LNCAP (cell line): Measurements from ENCODE around the gene AGBL1.

Experiments used
- TF ChIP-seq, protein P1 (sequence below): fragments of 450-650 bp; IDR thresholded peaks from 2 replicates; pipeline ENCODE4 v1.5.1; 2017; ENCODE audit warnings: mild to moderate bottlenecking

AGBL1 gene

DNA sequence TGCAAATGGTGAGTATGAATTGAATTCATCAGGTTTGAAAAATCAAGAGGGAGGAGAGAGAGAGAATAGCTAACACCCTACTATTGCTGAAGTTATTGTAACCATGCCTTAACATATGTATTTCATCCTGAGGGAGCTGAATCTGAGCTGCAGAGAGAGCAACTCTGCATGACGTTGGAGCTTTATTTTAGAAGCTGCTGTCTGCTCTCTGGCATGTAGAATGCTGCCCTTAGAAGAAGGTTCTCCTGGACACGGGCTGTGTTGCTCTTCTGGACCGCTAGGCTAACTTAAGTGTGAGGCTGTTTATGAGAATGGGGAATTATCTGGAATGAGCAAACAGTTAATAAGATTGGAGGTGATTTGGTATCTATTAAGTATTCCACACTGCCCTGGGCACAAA, 814.6 kb downstream of the AGBL1 start:
- TF ChIP-seq, protein P1, sequence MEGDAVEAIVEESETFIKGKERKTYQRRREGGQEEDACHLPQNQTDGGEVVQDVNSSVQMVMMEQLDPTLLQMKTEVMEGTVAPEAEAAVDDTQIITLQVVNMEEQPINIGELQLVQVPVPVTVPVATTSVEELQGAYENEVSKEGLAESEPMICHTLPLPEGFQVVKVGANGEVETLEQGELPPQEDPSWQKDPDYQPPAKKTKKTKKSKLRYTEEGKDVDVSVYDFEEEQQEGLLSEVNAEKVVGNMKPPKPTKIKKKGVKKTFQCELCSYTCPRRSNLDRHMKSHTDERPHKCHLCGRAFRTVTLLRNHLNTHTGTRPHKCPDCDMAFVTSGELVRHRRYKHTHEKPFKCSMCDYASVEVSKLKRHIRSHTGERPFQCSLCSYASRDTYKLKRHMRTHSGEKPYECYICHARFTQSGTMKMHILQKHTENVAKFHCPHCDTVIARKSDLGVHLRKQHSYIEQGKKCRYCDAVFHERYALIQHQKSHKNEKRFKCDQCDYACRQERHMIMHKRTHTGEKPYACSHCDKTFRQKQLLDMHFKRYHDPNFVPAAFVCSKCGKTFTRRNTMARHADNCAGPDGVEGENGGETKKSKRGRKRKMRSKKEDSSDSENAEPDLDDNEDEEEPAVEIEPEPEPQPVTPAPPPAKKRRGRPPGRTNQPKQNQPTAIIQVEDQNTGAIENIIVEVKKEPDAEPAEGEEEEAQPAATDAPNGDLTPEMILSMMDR: no peak

DNA sequence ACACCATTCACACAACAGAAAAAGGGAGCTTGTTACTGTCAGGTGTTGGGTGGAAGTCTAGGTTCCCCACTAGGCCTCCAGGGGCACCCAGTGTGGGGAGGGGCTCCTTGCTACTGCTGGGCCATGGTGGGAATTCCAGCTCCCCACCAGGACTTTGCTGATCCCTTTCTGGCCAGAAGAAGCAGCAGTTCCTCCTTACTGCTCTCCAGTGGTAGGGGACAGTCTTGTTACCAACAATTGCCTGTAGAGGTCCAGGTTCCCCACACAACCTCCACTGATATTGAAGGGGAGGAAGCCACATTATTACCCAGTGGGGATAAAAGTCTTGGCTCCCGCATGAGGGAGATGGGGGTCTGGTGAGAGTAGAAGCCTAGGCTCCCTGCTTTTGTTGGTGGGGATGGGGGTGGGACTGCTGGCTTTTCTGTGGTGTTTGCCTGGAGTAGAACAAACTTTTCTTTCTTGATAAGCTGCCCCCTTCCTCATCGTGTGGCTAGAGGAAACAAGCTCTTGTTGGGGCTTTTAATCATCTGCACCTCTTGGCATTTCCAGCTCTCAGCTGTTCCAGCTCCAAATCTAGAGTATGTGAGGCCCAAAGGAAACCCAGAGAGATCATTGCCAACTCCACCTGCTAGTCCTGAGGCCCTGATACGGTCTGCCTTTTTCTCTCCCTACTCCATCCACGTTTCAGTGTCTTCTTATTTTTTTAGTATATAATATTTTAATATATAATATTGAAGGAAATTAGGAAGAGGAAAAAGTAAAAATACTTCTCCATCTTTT, 824.2 kb downstream of the AGBL1 start:
- TF ChIP-seq, protein P1: no peak

DNA sequence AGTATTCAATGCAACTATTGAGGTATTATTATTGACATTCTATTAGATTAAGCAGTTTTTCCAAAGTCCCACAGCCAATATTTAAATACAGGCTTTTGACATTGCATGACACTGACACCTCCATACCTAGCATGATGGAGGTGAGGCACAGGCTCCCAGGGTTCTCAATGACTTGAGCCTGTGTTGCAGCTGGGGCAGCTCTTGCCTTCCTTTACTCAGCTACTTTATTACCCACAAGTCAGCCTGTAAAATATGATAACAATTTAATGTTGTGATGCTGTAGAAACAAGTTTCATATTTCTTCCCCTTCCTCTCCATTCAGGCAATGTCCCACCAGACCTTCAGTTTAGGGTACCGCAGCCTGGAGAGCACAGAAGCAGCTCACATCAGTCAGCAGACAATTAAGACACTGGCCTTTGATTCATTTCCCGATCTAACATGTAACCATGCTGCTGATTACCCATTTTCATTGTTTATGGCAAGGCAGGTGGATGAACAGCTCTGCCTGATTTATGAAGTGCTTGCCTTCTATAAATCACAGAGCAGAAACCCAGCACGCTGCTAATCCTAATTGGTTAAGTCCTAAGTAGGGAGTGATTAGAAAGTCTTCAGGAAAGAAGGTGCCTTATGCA, 826.1 kb downstream of the AGBL1 start:
- TF ChIP-seq, protein P1: no peak

DNA sequence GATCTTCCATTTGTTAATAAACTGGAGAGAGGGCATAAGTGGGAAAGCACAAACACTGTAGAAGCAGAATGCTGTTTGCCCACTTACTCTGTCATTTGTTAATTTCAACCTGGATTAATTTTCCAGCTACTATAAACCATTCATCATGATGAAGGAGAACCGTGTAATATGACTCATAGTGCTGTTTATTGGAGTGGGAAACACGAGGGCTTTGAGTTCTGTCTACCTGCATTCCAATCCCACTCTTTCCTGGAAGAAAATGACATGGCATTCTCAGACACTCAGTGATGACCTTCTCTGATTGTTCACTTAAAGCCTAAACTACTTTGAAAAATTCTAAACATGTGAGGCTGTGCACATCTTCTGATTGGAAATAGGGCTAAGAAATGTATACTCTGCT, 826.7 kb downstream of the AGBL1 start:
- TF ChIP-seq, protein P1: no peak

DNA sequence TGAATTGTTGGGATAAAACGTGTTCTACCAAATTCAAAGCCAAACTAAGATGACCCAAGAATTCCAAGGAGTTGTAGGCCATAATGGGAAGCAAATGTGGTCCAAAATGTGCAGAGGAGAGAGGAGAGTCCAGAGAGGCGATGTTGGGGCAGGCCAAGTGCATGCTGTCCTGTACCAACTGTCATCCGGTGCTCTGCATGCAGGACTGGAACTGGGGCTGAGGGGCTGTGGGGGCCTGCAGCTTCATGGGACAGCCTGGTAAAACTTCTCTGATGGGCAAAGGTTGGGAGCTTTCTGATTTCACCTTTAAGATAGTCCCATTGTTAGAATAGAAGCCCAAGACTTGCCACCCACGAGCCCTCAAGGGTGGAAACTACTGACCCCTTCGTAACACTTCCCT, 831.4 kb downstream of the AGBL1 start:
- TF ChIP-seq, protein P1: no peak

DNA sequence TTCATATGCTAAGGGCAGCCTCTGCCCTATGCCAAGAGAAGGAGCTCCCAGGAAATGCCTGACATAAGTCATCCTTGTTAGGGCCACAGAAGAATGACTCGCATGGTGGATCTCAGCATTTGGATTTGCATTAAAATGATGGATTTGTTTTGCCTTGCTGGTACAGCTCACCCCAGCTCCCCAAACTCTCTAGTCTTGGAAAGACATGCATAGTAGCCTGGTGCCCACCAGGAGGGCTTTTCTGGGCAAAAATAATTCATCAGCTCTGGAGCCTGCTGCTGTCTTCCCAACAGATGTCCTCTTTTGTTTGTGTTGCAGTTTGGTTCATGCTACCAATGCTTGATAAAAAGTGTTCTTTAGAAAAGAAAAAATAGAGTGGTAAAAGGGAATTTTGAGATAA, 833.0 kb downstream of the AGBL1 start:
- TF ChIP-seq, protein P1: no peak

DNA sequence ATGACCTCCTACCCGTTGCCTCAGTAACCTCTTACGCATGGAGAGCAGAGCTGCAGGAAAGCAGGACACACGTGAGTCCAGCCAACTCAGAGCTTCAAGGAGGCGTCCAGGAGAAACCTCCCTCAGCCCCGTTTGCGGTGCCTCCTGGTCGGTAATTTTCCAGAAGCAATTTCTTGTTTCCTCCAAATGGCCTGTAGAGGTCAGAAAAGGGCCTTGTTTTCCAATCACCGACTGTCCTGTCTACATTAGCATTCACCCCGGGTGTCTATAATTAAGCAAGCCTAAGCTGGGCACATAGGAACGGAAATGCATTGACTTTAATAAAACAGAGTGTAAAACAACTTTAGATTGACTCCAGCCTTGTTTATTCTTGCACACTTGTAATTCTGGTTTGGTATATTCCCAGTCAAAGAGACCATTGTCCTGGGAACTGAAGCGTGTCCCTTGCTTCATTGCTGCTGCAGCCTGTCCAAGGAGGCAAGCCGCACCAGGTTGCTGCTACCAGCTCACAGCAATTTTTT, 836.2 kb downstream of the AGBL1 start:
- TF ChIP-seq, protein P1: peak; percentile 58
